ENCODE measurements around the gene G3BP2. TPM values are rescaled to one million over a fixed set of nuclear protein-coding genes. Genes with fewer than 3 reads are reported as not detected.
A peak's percentile ranks its signal among the peaks of the same experiment; 100 is the strongest.
"Not testable (repeated sequence)": the region's sequence is repeated elsewhere in the genome, so short reads cannot be mapped to it uniquely, and the experiment has no call there.

Gene G3BP2
- total RNA-seq, 1 experiment from 2014 or later = 116 TPM

DNA sequence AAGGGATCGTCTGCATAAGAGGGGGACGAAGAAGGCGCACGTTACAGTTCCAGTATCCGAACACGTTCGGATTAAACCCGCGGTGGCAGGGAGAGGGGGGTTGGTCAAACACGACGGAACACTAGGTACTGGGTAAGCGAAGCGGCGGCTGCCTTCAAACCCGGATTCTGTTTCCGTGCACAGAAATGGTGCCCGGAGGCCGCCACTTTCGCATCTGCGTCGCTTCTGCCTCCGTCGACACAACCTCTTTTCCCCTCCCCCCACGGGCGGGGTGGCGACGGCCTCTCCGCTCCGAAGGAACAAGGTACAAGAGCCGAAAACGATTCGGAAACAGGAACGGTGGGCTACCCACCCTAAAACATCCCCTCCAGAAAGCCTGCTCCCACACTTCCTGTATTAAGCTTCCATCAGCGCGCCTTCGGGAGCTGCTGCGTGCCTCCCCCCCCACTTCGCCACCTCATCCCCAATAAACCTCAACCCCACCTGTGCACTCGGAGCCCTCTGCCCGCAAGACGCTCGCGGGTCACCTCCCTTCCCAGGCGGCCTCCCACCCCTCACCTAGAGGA, 667 bp downstream of the G3BP2 start:
- Histone ChIP-seq H3K9me3 (replicated peaks) (no peaks in the 10 kb centered on the region), H3K4me1 (replicated peaks) (peaks cover 14% of the 10 kb centered on the region), H3K36me3 (peaks cover 8% of the 10 kb centered on the region; the same call in 1 of the 2 replicates), H3K4me3 (peak overlapping the region; percentile 75), H3K27me3 (replicated peaks) (no peaks in the 10 kb centered on the region), H3K27ac (peak overlapping the region; percentile 55)
- peak; percentile 67 for DNase-seq (ENCODE audit: low read depth in 1 of 2, low spot score in 2 of 2)

DNA sequence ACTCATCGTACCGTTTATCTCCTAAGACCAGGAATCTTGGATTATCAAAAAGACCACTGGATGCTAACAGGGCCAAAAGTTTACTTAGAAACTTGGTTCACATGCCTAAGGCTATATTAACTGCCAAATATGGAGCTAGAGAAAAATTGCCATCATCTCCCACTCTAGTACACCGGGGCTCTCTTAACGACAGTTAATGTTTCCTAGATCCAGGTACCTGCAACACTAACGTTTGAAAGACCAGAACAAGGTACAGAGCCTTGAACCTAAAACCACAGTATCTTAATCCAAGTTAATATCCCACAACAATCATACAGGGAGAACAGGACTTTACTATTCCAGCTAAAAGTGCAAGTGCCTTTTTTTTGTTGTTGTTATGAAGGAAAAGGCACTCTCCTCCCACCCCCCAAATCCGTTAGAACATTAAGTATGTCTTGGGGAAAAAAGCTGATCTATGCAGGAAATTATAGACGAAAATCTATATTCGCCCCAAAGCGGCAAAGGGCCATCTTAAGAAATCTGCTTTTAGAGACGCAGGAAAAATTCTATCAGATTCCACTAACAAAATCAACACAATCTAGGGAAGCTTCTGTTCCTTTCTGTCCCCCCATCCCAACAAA, 1.3 kb downstream of the G3BP2 start:
- peaks cover 14% of the 10 kb centered on the region for H3K4me1 ChIP-seq (replicated peaks)
- no peaks in the 10 kb centered on the region for H3K27me3 ChIP-seq (replicated peaks)
- H3K9me3 ChIP-seq (replicated peaks) = no peaks in the 10 kb centered on the region
- H3K27ac ChIP-seq = peak overlapping the region; percentile 55; the same call in 1 of the 2 replicates
- peak overlapping the region; percentile 75 for H3K4me3 ChIP-seq
- peaks cover 8% of the 10 kb centered on the region; the same call in 1 of the 2 replicates for H3K36me3 ChIP-seq
- no peak for DNase-seq (ENCODE audit: low read depth in 1 of 2, low spot score in 2 of 2)

GRCh38 chr4:75668596-75668995, 4.6 kb downstream of the G3BP2 start:
- DNase-seq (ENCODE audit: low read depth in 1 of 2, low spot score in 2 of 2) = no peak
- Histone ChIP-seq H3K27ac (no peak overlapping the region), H3K4me3 (no peak overlapping the region), H3K36me3 (peaks cover 8% of the 10 kb centered on the region; the same call in 1 of the 2 replicates), H3K9me3 (replicated peaks) (no peaks in the 10 kb centered on the region), H3K27me3 (replicated peaks) (no peaks in the 10 kb centered on the region), H3K4me1 (replicated peaks) (peaks cover 9% of the 10 kb centered on the region)

- H3K27me3 ChIP-seq (replicated peaks); H3K4me1 ChIP-seq (replicated peaks); DNase-seq (ENCODE audit: low read depth in 1 of 2, low spot score in 2 of 2); H3K36me3 ChIP-seq; H3K4me3 ChIP-seq; H3K9me3 ChIP-seq (replicated peaks); H3K27ac ChIP-seq: not testable (repeated sequence)
These were observed 5.6 kb downstream of the G3BP2 start for GRCh38 chr4:75667636-75668035.

DNA sequence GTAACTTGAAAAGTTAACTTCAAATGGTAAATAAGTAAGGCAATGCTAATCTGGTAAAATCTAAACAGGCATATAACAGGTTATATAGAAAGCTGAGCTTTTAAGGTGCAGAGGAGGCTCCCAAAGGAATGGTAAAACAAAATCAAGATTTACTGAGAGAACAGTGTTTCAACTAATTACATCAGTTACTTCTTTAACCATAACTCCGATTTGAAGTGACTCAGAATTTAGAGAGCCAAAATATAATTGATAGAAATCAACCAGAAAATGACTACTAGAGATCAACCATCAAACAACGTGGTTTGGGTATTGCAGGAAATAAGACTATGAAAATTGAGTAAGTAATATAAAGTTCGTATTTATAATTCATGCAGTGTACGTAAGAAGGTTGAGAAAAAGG, 6.9 kb downstream of the G3BP2 start:
- H3K36me3 ChIP-seq = peaks cover 4% of the 10 kb centered on the region; the same call in 1 of the 2 replicates
- no peaks in the 10 kb centered on the region for H3K27me3 ChIP-seq (replicated peaks)
- H3K27ac ChIP-seq = no peak overlapping the region
- H3K4me3 ChIP-seq = no peak overlapping the region
- peaks cover 4% of the 10 kb centered on the region; the same call in 1 of the 2 replicates for H3K4me1 ChIP-seq (replicated peaks)
- no peaks in the 10 kb centered on the region for H3K9me3 ChIP-seq (replicated peaks)
- DNase-seq (ENCODE audit: low read depth in 1 of 2, low spot score in 2 of 2) = no peak

DNA sequence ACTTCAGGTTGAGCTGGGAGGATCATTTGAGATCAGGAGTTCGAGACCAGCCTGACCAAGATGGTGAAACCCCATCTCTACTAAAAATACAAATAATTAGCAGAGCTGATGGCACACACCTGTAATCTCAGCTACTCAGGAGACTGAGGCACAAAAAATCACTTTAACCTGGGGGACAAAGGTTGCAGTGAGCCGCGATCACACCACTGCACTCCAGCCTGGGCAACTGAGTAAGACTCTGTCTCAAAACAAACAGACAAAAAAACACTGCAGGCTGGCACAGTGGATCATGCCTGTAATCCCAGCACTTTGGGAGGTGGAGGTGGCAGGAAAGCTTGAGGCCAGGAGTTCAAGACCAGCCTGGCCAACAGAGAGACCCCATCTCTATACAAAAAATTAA, 8.6 kb downstream of the G3BP2 start:
- H3K4me1 ChIP-seq (replicated peaks); H3K4me3 ChIP-seq; DNase-seq (ENCODE audit: low read depth in 1 of 2, low spot score in 2 of 2); H3K9me3 ChIP-seq (replicated peaks); H3K27ac ChIP-seq; H3K27me3 ChIP-seq (replicated peaks): not testable (repeated sequence)
- H3K36me3 ChIP-seq = peaks cover 20% of the 10 kb centered on the region

DNA sequence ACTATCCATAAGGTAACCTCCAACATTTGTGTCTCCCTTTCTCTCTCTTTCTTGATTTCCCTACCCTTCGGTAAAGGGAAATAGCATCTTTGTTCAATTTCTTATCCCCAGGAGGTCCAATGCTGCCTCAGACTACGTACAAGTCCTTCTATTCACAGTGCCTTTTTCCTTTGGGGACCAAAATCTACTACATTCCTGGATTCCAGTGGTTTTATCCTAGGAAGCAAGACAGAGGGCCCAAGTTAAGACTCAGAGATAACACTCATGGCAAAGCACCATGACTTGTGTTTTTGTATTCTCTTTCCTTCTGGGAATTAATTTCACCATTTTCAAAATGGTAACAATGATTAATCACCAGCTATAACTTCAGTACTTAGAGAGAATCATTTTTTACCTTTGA, 10.6 kb downstream of the G3BP2 start:
- Histone ChIP-seq H3K36me3 (peaks cover 33% of the 10 kb centered on the region), H3K9me3 (replicated peaks) (no peaks in the 10 kb centered on the region), H3K4me1 (replicated peaks) (peaks cover 8% of the 10 kb centered on the region), H3K27ac (no peak overlapping the region), H3K27me3 (replicated peaks) (no peaks in the 10 kb centered on the region), H3K4me3 (no peak overlapping the region)
- no peak for DNase-seq (ENCODE audit: low read depth in 1 of 2, low spot score in 2 of 2)

DNA sequence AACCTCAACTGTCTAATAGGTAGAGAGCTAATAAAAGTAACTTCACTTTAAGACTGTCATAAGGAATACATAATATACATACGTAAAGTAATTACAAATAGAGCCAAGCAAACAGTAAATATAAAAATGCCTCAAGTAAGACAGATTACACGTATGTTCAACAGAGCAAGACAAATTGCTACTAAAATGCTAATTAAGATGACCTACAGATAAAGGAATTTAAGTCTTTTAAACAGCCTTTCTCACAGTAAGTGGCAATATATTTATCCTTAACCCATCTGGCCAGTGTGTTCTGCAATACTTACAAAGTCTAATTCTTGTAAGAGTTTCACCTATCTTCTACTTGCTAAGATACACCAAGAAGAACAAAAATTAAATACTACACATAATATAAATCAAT, 12.7 kb downstream of the G3BP2 start:
- Histone ChIP-seq H3K9me3 (replicated peaks) (no peaks in the 10 kb centered on the region), H3K27ac (no peak overlapping the region), H3K4me3 (no peak overlapping the region), H3K27me3 (replicated peaks) (no peaks in the 10 kb centered on the region), H3K36me3 (peaks cover 49% of the 10 kb centered on the region), H3K4me1 (replicated peaks) (peaks cover 8% of the 10 kb centered on the region)
- no peak for DNase-seq (ENCODE audit: low read depth in 1 of 2, low spot score in 2 of 2)

DNA sequence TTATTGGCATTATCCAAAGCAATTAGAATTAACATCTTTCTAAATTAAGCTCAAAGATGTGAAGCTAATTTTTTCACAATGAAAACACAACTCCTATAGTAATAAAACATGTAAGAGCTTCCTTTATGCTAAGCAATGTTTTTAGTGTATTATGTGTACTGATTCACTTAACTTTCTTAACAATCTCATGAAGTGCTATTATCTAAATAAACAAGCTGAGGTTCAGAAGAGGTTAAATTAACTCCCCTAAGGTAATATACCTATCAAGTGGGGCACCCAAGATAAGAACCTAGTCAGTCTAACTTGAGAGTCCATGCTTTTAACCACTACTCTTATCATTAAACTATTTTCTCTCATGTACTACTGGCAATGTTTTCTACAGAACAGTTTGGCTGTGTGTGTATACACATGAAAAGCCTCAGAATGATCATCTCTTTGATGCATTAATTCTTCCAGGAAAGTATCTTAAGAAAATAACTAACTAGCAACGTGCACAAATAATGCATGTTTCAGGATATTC, 13.6 kb downstream of the G3BP2 start:
- no peak for DNase-seq (ENCODE audit: low read depth in 1 of 2, low spot score in 2 of 2)

GRCh38 chr4:75658876-75659275, 14.3 kb downstream of the G3BP2 start:
- DNase-seq (ENCODE audit: low read depth in 1 of 2, low spot score in 2 of 2) = no peak
- Histone ChIP-seq H3K27ac (no peak overlapping the region), H3K27me3 (replicated peaks) (no peaks in the 10 kb centered on the region), H3K4me3 (no peak overlapping the region), H3K36me3 (peaks cover 65% of the 10 kb centered on the region), H3K4me1 (replicated peaks) (peaks cover 8% of the 10 kb centered on the region), H3K9me3 (replicated peaks) (no peaks in the 10 kb centered on the region)

More for the DNA sequence above, 13.6 kb downstream of the G3BP2 start:
- H3K27ac ChIP-seq = no peak overlapping the region
- peaks cover 8% of the 10 kb centered on the region for H3K4me1 ChIP-seq (replicated peaks)
- H3K4me3 ChIP-seq = no peak overlapping the region
- H3K9me3 ChIP-seq (replicated peaks) = no peaks in the 10 kb centered on the region
- H3K36me3 ChIP-seq = peaks cover 58% of the 10 kb centered on the region
- no peaks in the 10 kb centered on the region for H3K27me3 ChIP-seq (replicated peaks)

GRCh38 chr4:75655562-75655961, 17.6 kb downstream of the G3BP2 start:
- H3K36me3 ChIP-seq = peaks cover 82% of the 10 kb centered on the region
- no peak overlapping the region for H3K27ac ChIP-seq
- no peaks in the 10 kb centered on the region for H3K27me3 ChIP-seq (replicated peaks)
- H3K4me3 ChIP-seq = no peak overlapping the region
- no peak for DNase-seq (ENCODE audit: low read depth in 1 of 2, low spot score in 2 of 2)
- no peaks in the 10 kb centered on the region for H3K9me3 ChIP-seq (replicated peaks)
- H3K4me1 ChIP-seq (replicated peaks) = peaks cover 8% of the 10 kb centered on the region

DNA sequence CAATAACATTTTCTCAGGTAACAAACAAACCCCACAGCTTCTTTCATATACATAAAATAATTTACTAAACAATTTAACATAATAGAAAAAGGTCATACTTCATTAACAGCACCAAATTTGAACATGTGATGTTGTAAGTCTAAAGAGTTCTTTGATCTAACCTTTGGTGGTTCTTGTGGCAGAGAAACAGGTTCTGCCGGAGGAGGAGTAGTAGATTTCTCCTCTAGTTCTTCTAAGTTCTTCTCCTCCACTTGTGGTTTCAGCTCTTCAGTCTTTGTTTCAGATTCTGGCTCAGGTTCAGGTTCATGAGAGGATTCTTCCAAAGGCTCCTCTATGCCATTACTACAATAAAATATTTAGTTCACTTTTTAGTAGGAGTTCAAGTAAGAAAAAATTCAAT, 18.3 kb downstream of the G3BP2 start:
- peaks cover 8% of the 10 kb centered on the region for H3K4me1 ChIP-seq (replicated peaks)
- no peaks in the 10 kb centered on the region for H3K27me3 ChIP-seq (replicated peaks)
- DNase-seq (ENCODE audit: low read depth in 1 of 2, low spot score in 2 of 2) = no peak
- no peak overlapping the region for H3K4me3 ChIP-seq
- H3K36me3 ChIP-seq = peaks cover 76% of the 10 kb centered on the region
- no peak overlapping the region for H3K27ac ChIP-seq
- H3K9me3 ChIP-seq (replicated peaks) = no peaks in the 10 kb centered on the region

- Histone ChIP-seq H3K36me3 (peaks cover 80% of the 10 kb centered on the region), H3K27ac (no peak overlapping the region), H3K27me3 (replicated peaks) (no peaks in the 10 kb centered on the region), H3K4me1 (replicated peaks) (peaks cover under 1% of the 10 kb centered on the region), H3K4me3 (no peak overlapping the region), H3K9me3 (replicated peaks) (no peaks in the 10 kb centered on the region)
- no peak for DNase-seq (ENCODE audit: low read depth in 1 of 2, low spot score in 2 of 2)
These were observed 19.2 kb downstream of the G3BP2 start for GRCh38 chr4:75653845-75654503.

DNA sequence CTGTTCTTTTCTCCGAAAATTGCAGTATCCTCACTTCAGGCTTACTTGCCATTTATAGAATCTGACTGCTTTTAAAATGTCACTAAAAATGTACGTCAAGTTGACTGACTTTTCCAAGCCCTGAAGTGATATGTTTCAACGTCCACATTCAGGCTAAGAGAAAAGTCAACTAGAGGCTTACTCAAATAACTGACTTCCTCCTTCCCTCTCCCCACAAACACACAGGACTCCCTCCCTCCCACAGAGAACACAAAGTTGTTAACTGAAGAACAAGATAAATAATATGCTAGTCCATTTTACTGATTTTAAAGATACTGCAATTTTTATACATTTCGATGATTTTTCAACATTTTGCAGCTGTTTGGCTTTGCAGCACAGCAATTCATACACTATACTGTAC, 29.1 kb downstream of the G3BP2 start:
- Histone ChIP-seq H3K4me3 (no peak overlapping the region), H3K27ac (no peak overlapping the region), H3K36me3 (peaks cover 53% of the 10 kb centered on the region), H3K27me3 (replicated peaks) (no peaks in the 10 kb centered on the region), H3K4me1 (replicated peaks) (no peaks in the 10 kb centered on the region), H3K9me3 (replicated peaks) (no peaks in the 10 kb centered on the region)
- no peak for DNase-seq (ENCODE audit: low read depth in 1 of 2, low spot score in 2 of 2)

Data from SJSA1 (cell line).